Activated CD4-positive, alpha-beta T cell treated with anti-CD3 and anti-CD28 coated beads for 36 hours (primary cell): Measurements from ENCODE around the gene TYW1B. TPM values are rescaled to one million over a fixed set of nuclear protein-coding genes. Genes with fewer than 3 reads are reported as not detected.
"Not testable (repeated sequence)": the region's sequence is repeated elsewhere in the genome, so short reads cannot be mapped to it uniquely, and the experiment has no call there.

Experiments
- ATAC-seq: fragments of 200-7000 bp; cut with Tn5 transposase; one replicate; pipeline ENCODE4 v1.10.0; 2021; ENCODE audit warnings: mild to moderate bottlenecking, moderate library complexity
- CTCF ChIA-PET: fragments of 350-600 bp; sonication (Branson Sonifier 250); formaldehyde crosslinking; loops from one replicate; lab custom pipeline; 2021; ENCODE audit warnings: antibody characterized with exemption; lab: Charles Lee
- POLR2A ChIA-PET: fragments of 350-600 bp; sonication (Branson Sonifier 250); formaldehyde crosslinking; loops from one replicate; lab custom pipeline; 2021; ENCODE audit warnings: antibody characterized with exemption, inconsistent platforms; lab: Charles Lee
- DNase-seq: peaks from one replicate; pipeline ENCODE4 v3.0.0-alpha.2; 2020
- H3K27ac Mint-ChIP-seq: one replicate; pipeline ENCODE4 v1.8.0; 2021; ENCODE audit warnings: mixed read lengths
- H3K27me3 Mint-ChIP-seq: one replicate; pipeline ENCODE4 v1.8.0; 2021; ENCODE audit warnings: mixed read lengths
- H3K36me3 Mint-ChIP-seq: one replicate; pipeline ENCODE4 v1.8.0; 2021; ENCODE audit warnings: low read depth, mixed read lengths
- H3K4me1 Mint-ChIP-seq: one replicate; pipeline ENCODE4 v1.8.0; 2021; ENCODE audit warnings: mixed read lengths
- H3K4me3 Mint-ChIP-seq: one replicate; pipeline ENCODE4 v1.8.0; 2021; ENCODE audit warnings: mild to moderate bottlenecking, moderate library complexity, mixed read lengths
- H3K9me3 Mint-ChIP-seq: one replicate; pipeline ENCODE4 v1.8.0; 2021; ENCODE audit warnings: low read depth, mixed read lengths
- intact Hi-C, 2 experiments: fragments of 100-400 bp; cut with DNase I in 1 of 2; cut with micrococcal nuclease in 1 of 2; formaldehyde crosslinking; loops; one replicate each; pipeline versions ENCODE4 v1.14.2 to v1.15.1; 2022 to 2024; cut with DNase I, micrococcal nuclease
- microRNA-seq: library from miRNA; unstranded; fragments of <30 nt; microRNA quantifications from one replicate; pipeline ENCODE4 v1.2.0, GENCODE V29; 2021; ENCODE audit warnings: borderline replicate concordance
- total RNA-seq, 2 experiments: library from RNA; stranded (reverse); gene quantifications; one replicate each; pipeline ENCODE4 v1.2.3, GENCODE V29; 2021

The TYW1B gene
- total RNA-seq, 2 experiments from 2014 or later: 3.5 to 3.9 TPM

DNA sequence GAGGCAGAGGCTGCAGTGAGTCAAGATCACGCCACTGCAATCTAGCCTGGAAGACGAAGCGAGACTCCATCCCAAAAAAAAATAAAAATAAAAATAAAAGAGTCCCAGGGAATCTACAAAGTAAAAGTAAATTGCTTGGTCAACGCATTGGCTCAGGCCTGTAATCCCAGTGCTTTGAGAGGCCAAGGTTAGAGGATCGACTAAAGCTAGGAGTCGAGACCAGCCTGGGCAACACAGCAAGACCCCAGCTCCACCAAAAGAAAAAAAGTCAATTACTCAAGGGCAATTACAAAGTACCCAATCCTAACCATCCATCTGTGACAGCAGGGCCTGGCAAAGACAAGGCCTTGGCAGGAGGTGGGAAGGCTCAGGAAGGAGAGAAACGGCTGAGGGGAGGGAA is 288.3 kb downstream of the TYW1B start:
- DNase-seq (no peak), ATAC-seq (no peak)
- Mint-ChIP-seq H3K4me3 (no peak overlapping the region), H3K27ac (no peak overlapping the region), H3K27me3 (no peaks in the 10 kb centered on the region), H3K9me3 (no peaks in the 10 kb centered on the region), H3K36me3 (no peaks in the 10 kb centered on the region), H3K4me1 (no peaks in the 10 kb centered on the region)
- POLR2A ChIA-PET: no interaction called here
- CTCF ChIA-PET: no interaction called here
- intact Hi-C loops: loop anchor here in 1 of 2 experiments (10.0 kb wide), 1 partner anchor 65 kb away; no protein-coding TSS in a partner anchor

DNA sequence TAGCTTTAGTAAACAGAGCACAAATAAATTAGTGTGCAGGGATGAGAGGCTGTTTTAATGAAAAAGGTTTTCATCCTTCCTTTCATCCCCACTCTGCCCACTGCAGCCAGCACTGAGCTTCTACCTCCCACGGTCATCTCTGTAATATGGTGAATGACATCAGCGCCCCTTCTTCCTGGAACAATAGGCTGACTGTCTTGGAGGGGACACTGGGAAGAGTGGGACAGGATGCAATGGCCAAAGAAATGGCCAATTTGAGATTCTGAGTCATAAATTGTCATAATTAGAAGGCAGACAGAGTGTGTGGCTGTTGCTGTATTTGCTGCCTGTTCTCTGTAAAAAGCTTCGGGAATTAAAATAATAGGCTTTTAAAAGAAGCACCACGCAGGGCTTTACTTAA is 289.1 kb downstream of the TYW1B start:
- ChIA-PET POLR2A (no interaction called here), CTCF (no interaction called here)
- no peak overlapping the region for H3K27ac Mint-ChIP-seq
- H3K36me3 Mint-ChIP-seq: no peaks in the 10 kb centered on the region
- ATAC-seq (no peak), DNase-seq (no peak)
- H3K27me3 Mint-ChIP-seq: no peaks in the 10 kb centered on the region
- H3K4me1 Mint-ChIP-seq: no peaks in the 10 kb centered on the region
- no peak overlapping the region for H3K4me3 Mint-ChIP-seq
- H3K9me3 Mint-ChIP-seq: no peaks in the 10 kb centered on the region
- intact Hi-C loops: no loop called here

- H3K36me3 Mint-ChIP-seq: no peaks in the 10 kb centered on the region
- H3K9me3 Mint-ChIP-seq: no peaks in the 10 kb centered on the region
- ChIA-PET POLR2A (no interaction called here), CTCF (no interaction called here)
- no peaks in the 10 kb centered on the region for H3K27me3 Mint-ChIP-seq
- intact Hi-C loops: no loop called here
- H3K4me3 Mint-ChIP-seq: no peak overlapping the region
- H3K4me1 Mint-ChIP-seq: no peaks in the 10 kb centered on the region
- H3K27ac Mint-ChIP-seq: no peak overlapping the region
- DNase-seq (no peak), ATAC-seq (no peak)
Measured at GRCh38 chr7:72538147-72538546, 289.9 kb downstream of the TYW1B start.

GRCh38 chr7:72536038-72536437 is 292.0 kb downstream of the TYW1B start:
- ATAC-seq, CTCF ChIA-PET, H3K4me3 Mint-ChIP-seq, H3K27me3 Mint-ChIP-seq, H3K27ac Mint-ChIP-seq, DNase-seq, H3K9me3 Mint-ChIP-seq, H3K4me1 Mint-ChIP-seq, H3K36me3 Mint-ChIP-seq, POLR2A ChIA-PET, intact Hi-C loops: not testable (repeated sequence)

DNA sequence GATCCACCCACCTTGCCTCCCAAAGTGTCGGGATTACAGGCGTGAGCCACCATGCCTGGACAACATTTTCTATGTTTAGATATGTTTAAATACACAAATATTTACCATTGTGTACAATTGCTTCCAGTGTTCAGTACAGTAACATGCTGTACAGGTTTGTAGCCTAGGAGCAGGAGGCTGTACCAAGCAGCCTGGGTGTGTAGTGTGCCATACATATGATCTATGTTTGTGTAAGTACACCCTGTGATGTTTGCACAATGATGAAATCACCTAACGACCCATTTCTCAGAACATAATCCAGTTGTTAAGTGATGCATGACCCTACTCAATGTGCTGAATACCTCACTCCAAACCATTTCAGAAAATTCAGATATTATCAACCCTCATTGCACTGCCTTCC is 297.0 kb downstream of the TYW1B start:
- H3K4me1 Mint-ChIP-seq, DNase-seq, H3K27ac Mint-ChIP-seq, H3K36me3 Mint-ChIP-seq, ATAC-seq, POLR2A ChIA-PET, H3K4me3 Mint-ChIP-seq, H3K9me3 Mint-ChIP-seq, intact Hi-C loops, CTCF ChIA-PET, H3K27me3 Mint-ChIP-seq: not testable (repeated sequence)

Small RNA genes within 50 kb of the gene (microRNA-seq; reads per million reads assigned to microRNA genes)
- gene MIR4650-2: not detected

Other genes with a start within 250 kb of the TYW1B start
- 10 to 100 TPM; 62.2 to 67.4 TPM for gene POM121, start 96.9 kb upstream of the TYW1B start, total RNA-seq
- gene TRIM74, start 141.3 kb upstream of the TYW1B start, total RNA-seq: under 1 TPM; 0.40 to 0.66 TPM
- not detected for gene SPDYE8, start 201.6 kb upstream of the TYW1B start, total RNA-seq
- gene SPDYE11, start 229.7 kb upstream of the TYW1B start, total RNA-seq: not detected